HepG2 (cell line): Measurements from ENCODE around the gene DCHS2.

Experiments used
- CEBPG ChIP-seq: IDR thresholded peaks from 2 replicates; pipeline ENCODE4 v1.6.1; 2016
- CTCF ChIP-seq: sonication (generic); formaldehyde crosslinking; IDR thresholded peaks from 2 replicates; pipeline ENCODE4 v1.5.0; 2020; ENCODE audit warnings: mild to moderate bottlenecking, missing genetic modification reagents, moderate library complexity
- EHMT2 ChIP-seq: fragments of 200-600 bp; sonication (generic); IDR thresholded peaks from 2 replicates; pipeline ENCODE4 v1.7.0; 2017; ENCODE audit warnings: antibody characterized with exemption, low read depth, low read length, borderline replicate concordance
- FOSL2 ChIP-seq: sonication (generic); formaldehyde crosslinking; IDR thresholded peaks from 2 replicates; pipeline ENCODE4 v1.4.0; 2020; ENCODE audit warnings: missing genetic modification reagents
- FOXP1 ChIP-seq, 2 experiments: fragments of 450-650 bp in 1 of 2; IDR thresholded peaks; 2 replicates each; pipeline ENCODE4 v1.6.1; 2017 to 2018; ENCODE audit warnings: antibody characterized with exemption in 1 of 2
- POLR2A ChIP-seq, 2 experiments: IDR thresholded peaks; 2 replicates each; pipeline ENCODE4 v1.6.1; 2011; ENCODE audit warnings: low read depth in 2 of 2, low read length in 2 of 2, mild to moderate bottlenecking in 1 of 2, moderate library complexity in 1 of 2; ENCODE audit not compliant: insufficient read depth in 1 of 2
- POLR2AphosphoS2 ChIP-seq: IDR thresholded peaks from 2 replicates; pipeline ENCODE4 v1.6.1; 2011; ENCODE audit warnings: low read depth, low read length, improper control_type of control experiment
- ZNF124 ChIP-seq: sonication (generic); formaldehyde crosslinking; IDR thresholded peaks from 2 replicates; pipeline ENCODE4 v1.4.0; 2020; ENCODE audit warnings: missing genetic modification reagents
- ZNF567 ChIP-seq: sonication (generic); formaldehyde crosslinking; IDR thresholded peaks from 2 replicates; pipeline ENCODE4 v1.8.1; 2023; ENCODE audit warnings: mild to moderate bottlenecking, missing genetic modification reagents, borderline replicate concordance

- TF ChIP-seq CEBPG (CRISPR knock-in tag) (no peak), POLR2A (IDR thresholded peaks at IDR 0.05; ENCODE audit: insufficient read depth in 1 of 2, low read depth in 2 of 2, low read length in 2 of 2) (no peak), ZNF124 (CRISPR knock-in tag) (no peak), FOSL2 (no peak), EHMT2 (no peak), FOXP1 (IDR thresholded peaks at IDR 0.05) (no peak), FOXP1 (CRISPR knock-in tag; IDR thresholded peaks at IDR 0.05) (no peak), ZNF567 (CRISPR knock-in tag) (no peak), POLR2AphosphoS2 (no peak), CTCF (CRISPR knock-in tag) (no peak)
Observed at GRCh38 chr4:154329939-154330338, 161.7 kb downstream of the DCHS2 start.
